ENCODE measurements around the gene ATG7. TPM values are rescaled to one million over a fixed set of nuclear protein-coding genes. Genes with fewer than 3 reads are reported as not detected.

ATG7 gene
- total and polyA plus RNA-seq, 8 donors: 25.0 to 73.3 (median 29.6) TPM

DNA sequence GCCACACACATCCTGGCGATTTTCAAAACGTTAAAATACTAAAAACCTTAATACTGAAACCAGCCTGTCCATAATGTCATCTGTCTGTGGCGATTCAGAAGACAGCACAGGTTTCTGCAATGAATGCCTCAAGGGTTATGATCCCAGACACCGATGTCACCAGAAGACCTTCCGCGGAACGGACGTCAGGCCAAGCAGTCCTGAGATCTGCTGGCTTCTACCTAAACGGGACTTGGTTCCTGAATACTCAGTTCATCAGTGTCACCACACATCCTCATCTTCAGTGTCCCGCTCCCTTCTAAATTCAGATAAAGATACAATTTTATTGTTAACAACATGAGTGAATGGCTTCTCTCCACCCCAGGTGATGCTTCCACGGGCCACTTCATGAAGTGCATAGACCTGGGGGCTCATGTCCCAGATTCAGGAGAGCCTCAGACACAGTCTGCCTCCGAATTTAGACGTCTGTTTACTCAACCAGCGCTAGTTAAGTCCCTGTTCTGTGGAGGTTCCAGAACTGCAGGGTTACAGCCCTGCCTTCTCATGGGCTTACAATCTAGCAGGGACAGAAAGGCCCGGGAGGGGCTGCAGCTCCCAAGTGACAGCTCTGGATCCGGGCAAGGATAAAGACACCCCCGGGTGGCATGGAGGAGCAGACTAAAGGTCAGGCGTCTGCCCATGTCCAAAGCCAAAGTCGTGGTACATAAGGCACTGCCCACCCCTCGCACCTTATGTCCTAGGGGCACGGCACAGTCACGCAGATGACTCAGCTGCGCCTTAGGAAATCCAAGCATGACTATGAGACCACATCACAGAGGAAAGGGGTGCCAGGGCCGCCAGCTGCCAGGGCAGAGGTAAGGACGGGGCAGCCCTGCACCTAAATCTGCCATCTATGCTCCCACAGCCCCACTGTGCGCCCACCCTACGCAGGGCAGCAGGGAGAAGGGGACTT lies 295.6 kb downstream of the ATG7 start:
- ATAC-seq (peak; percentile 7), DNase-seq (no peak)
- no peaks in the 10 kb centered on the region for H3K9me3 ChIP-seq
- peaks cover 0 to 41% of the 10 kb centered on the region in 2 donors for H3K36me3 ChIP-seq
- TF ChIP-seq, protein P1, sequence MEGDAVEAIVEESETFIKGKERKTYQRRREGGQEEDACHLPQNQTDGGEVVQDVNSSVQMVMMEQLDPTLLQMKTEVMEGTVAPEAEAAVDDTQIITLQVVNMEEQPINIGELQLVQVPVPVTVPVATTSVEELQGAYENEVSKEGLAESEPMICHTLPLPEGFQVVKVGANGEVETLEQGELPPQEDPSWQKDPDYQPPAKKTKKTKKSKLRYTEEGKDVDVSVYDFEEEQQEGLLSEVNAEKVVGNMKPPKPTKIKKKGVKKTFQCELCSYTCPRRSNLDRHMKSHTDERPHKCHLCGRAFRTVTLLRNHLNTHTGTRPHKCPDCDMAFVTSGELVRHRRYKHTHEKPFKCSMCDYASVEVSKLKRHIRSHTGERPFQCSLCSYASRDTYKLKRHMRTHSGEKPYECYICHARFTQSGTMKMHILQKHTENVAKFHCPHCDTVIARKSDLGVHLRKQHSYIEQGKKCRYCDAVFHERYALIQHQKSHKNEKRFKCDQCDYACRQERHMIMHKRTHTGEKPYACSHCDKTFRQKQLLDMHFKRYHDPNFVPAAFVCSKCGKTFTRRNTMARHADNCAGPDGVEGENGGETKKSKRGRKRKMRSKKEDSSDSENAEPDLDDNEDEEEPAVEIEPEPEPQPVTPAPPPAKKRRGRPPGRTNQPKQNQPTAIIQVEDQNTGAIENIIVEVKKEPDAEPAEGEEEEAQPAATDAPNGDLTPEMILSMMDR (IDR thresholded peaks at IDR 0.05): no peak
- H3K27me3 ChIP-seq: no peaks in the 10 kb centered on the region
- H3K4me3 ChIP-seq: no peak overlapping the region
- H3K27ac ChIP-seq: peak overlapping the region; percentile 73 to 85
- H3K4me1 ChIP-seq: peaks cover 0 to 29% of the 10 kb centered on the region in 2 donors
- intact Hi-C loops (cut with DNase I): no loop called here

DNA sequence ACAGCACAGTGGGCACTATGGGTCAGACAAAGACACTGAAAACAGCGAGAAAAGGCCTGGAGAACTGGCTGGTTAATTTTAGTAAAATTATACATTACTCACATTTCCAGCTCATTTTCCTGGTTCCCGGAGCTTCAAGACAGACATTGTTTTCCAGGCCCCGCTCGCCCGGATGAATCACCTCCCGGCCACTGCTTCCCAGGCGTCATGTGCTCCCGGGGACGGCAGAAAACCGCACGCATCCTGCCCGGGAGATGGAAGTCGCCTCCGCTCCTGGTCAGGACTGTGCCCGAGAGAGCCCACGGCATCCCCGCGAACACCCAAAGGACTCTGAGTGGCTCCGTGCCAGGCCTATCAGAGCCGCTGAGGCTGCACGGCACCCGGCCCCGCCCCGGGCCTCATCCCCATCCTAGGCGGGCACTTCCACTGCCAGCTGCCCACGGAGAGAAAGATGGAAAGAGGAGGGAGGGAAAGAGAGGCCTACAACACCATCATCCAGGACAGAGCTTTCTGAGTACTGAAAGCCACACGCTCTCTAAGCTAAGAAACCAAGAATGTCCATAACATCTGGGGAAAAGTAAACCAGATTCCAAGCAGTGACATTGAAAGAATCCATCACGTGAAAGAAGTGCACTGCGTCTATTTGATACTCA lies 296.4 kb downstream of the ATG7 start:
- H3K27ac ChIP-seq: peak overlapping the region; percentile 73 to 85
- TF ChIP-seq, protein P1 (IDR thresholded peaks at IDR 0.05): no peak
- H3K4me1 ChIP-seq: peaks cover 0 to 29% of the 10 kb centered on the region in 2 donors
- peaks cover 0 to 33% of the 10 kb centered on the region in 2 donors for H3K36me3 ChIP-seq
- DNase-seq (no peak), ATAC-seq (peak; percentile 55)
- H3K4me3 ChIP-seq: no peak overlapping the region
- intact Hi-C loops (cut with DNase I): no loop called here
- no peaks in the 10 kb centered on the region for H3K27me3 ChIP-seq
- H3K9me3 ChIP-seq: no peaks in the 10 kb centered on the region

DNA sequence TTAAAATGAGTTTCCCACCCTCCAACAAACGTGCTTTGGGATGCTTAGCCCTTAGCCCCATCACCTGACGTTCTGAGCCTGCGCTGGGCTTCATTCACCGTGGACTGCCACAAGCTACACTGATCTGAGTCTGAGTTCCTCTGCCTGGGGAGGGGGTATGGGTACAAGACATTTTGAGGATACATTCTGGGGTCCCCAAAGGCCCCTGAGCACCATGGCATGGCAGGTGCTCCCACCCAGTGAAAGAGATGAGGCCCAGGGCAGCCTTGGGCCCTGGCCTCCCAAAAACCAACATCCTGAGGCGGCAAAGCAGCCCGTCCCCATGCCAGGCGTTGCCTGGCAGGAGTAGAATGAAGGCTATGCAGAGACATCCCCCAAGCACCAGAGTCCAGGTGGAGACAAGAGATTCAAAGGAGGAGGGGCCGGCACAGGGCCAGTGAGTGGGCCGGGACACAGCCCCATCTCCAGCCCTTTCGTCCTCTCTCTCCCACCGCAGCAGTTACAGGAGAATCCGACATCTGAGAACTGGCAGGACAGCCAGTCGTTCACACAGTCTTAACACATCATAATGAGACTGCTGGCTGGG lies 297.1 kb downstream of the ATG7 start:
- intact Hi-C loops (cut with DNase I): no loop called here
- Histone ChIP-seq H3K9me3 (no peaks in the 10 kb centered on the region), H3K27me3 (no peaks in the 10 kb centered on the region), H3K27ac (peak overlapping the region; percentile 73 to 85), H3K4me1 (peaks cover 0 to 29% of the 10 kb centered on the region in 2 donors), H3K36me3 (peaks cover 0 to 27% of the 10 kb centered on the region in 2 donors), H3K4me3 (no peak overlapping the region)
- TF ChIP-seq, protein P1 (IDR thresholded peaks at IDR 0.05): no peak
- DNase-seq: no peak
- ATAC-seq: no peak

DNA sequence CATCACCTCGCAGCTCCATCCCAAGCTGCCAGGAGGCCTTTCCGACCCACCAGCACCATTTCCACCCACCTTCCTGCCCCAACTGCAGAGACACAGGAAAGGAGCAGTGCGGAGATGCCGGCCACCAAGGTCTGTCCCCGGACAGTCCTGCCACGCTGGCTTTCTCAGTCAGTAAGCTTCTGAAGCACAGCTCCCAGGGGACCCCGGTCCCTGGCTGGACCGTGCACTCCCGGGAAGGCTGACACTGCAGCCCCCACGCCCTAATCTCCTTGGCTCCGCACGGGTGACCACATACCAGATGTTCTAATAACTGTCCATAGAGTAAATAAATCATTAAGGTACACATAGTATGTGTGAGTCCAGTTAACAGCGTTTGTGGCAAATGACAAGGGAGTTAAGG lies 298.1 kb downstream of the ATG7 start:
- no peak overlapping the region for H3K4me3 ChIP-seq
- no peaks in the 10 kb centered on the region for H3K9me3 ChIP-seq
- intact Hi-C loops (cut with DNase I): no loop called here
- H3K4me1 ChIP-seq: peaks cover 0 to 29% of the 10 kb centered on the region in 2 donors
- DNase-seq (no peak), ATAC-seq (no peak)
- peak overlapping the region; percentile 33 to 73 for H3K27ac ChIP-seq
- TF ChIP-seq, protein P1 (IDR thresholded peaks at IDR 0.05): no peak
- H3K27me3 ChIP-seq: no peaks in the 10 kb centered on the region
- H3K36me3 ChIP-seq: peaks cover 0 to 22% of the 10 kb centered on the region in 2 donors
